ENCODE data around the gene ZNF28. TPM values are rescaled to one million over a fixed set of nuclear protein-coding genes. Genes with fewer than 3 reads are reported as not detected.
"Not testable (repeated sequence)": the region's sequence is repeated elsewhere in the genome, so short reads cannot be mapped to it uniquely, and the experiment has no call there.

The ZNF28 gene
- total and polyA plus RNA-seq, 2 donors (not counting 3 experiments of a cell fraction or from before 2014, with no cell fraction given), result 4.2 to 14.9 TPM

- Histone ChIP-seq H3K36me3 (ENCODE audit: control insufficient read depth in 2 of 2, extremely low read depth in 1 of 2, insufficient read depth in 2 of 2, low read length in 2 of 2) (no peaks in the 10 kb centered on the region), H4K20me1 (replicated peaks; ENCODE audit: control insufficient read depth, extremely low read depth, insufficient read depth, low read length) (no peaks in the 10 kb centered on the region), H3K9ac (replicated peaks; ENCODE audit: extremely low read depth, insufficient read depth, low read length) (no peak overlapping the region), H3K27ac (ENCODE audit: insufficient read depth, low read depth, low read length) (no peak overlapping the region), H3K9me3 (replicated peaks; ENCODE audit: control insufficient read depth, insufficient read depth, low read length) (no peaks in the 10 kb centered on the region), H3K4me2 (ENCODE audit: insufficient read depth, low read length) (no peak overlapping the region), H3K79me2 (ENCODE audit: control insufficient read depth, insufficient read depth, low read length) (no peaks in the 10 kb centered on the region), H3K27me3 (ENCODE audit: control insufficient read depth in 2 of 2, insufficient read depth in 2 of 2, low read length in 2 of 2) (no peaks in the 10 kb centered on the region), H2AFZ (ENCODE audit: low read depth, low read length) (no peak overlapping the region), H3K4me3 (replicated peaks in 1 of 3; ENCODE audit: insufficient read depth in 1 of 3, low read depth in 1 of 3, low read length in 3 of 3) (no peak overlapping the region), H3K4me1 (ENCODE audit: control insufficient read depth, extremely low read depth, insufficient read depth, low read length) (no peaks in the 10 kb centered on the region), H3K9me1 (replicated peaks; ENCODE audit: control insufficient read depth, extremely low read depth, insufficient read depth, low read length) (no peaks in the 10 kb centered on the region)
- FAIRE-seq (no peak), DNase-seq (ENCODE audit: low read depth, low spot score) (no peak)
- ChIA-PET POLR2A (no interaction called here), CTCF (no interaction called here)
- TF ChIP-seq MAX (IDR thresholded peaks at IDR 0.05; ENCODE audit: insufficient read depth, insufficient read length) (no peak), CTCF (IDR thresholded peaks at IDR 0.05; ENCODE audit: extremely low read depth in 1 of 2, insufficient read depth in 1 of 2, low read depth in 1 of 2, low read length in 2 of 2) (no peak), EZH2 (IDR thresholded peaks at IDR 0.05; ENCODE audit: borderline replicate concordance, low read depth, low read length, severe bottlenecking) (no peak), POLR2AphosphoS5 (IDR thresholded peaks at IDR 0.05; ENCODE audit: insufficient read depth, low read depth, low read length) (no peak), JUN (IDR thresholded peaks at IDR 0.05; ENCODE audit: borderline replicate concordance, insufficient read depth, insufficient read length, low read depth) (no peak), FOS (IDR thresholded peaks at IDR 0.05; ENCODE audit: borderline replicate concordance, insufficient read depth, low read length) (no peak), MYC (IDR thresholded peaks at IDR 0.05; ENCODE audit: low read depth, low read length) (no peak), GATA2 (IDR thresholded peaks at IDR 0.05; ENCODE audit: insufficient read depth, insufficient read length, low read depth, low read length) (no peak), POLR2A (IDR thresholded peaks at IDR 0.05; ENCODE audit: low read depth, low read length) (no peak)
- BruUV-seq (replicated peaks), result no TSS peak
- dilution Hi-C loops (cut with MboI; ENCODE audit: extremely low pct_ligation_motif_present, low sequenced_read_pairs) (no loop called here), intact Hi-C loops (cut with micrococcal nuclease) (no loop called here)
These were observed 42.6 kb downstream of the ZNF28 start for GRCh38 chr19:52778811-52779210.

- H3K9ac ChIP-seq (replicated peaks; ENCODE audit: extremely low read depth, insufficient read depth, low read length); FAIRE-seq; H2AFZ ChIP-seq (ENCODE audit: low read depth, low read length); H3K9me1 ChIP-seq (replicated peaks; ENCODE audit: control insufficient read depth, extremely low read depth, insufficient read depth, low read length); CTCF ChIA-PET; POLR2A ChIA-PET; H3K4me3 ChIP-seq (replicated peaks in 1 of 3; ENCODE audit: insufficient read depth in 1 of 3, low read depth in 1 of 3, low read length in 3 of 3); DNase-seq (ENCODE audit: low read depth, low spot score); dilution Hi-C loops (cut with MboI; ENCODE audit: extremely low pct_ligation_motif_present, low sequenced_read_pairs); BruUV-seq (replicated peaks); H3K36me3 ChIP-seq (ENCODE audit: control insufficient read depth in 2 of 2, extremely low read depth in 1 of 2, insufficient read depth in 2 of 2, low read length in 2 of 2); H4K20me1 ChIP-seq (replicated peaks; ENCODE audit: control insufficient read depth, extremely low read depth, insufficient read depth, low read length); H3K79me2 ChIP-seq (ENCODE audit: control insufficient read depth, insufficient read depth, low read length); H3K27ac ChIP-seq (ENCODE audit: insufficient read depth, low read depth, low read length); H3K9me3 ChIP-seq (replicated peaks; ENCODE audit: control insufficient read depth, insufficient read depth, low read length); H3K4me1 ChIP-seq (ENCODE audit: control insufficient read depth, extremely low read depth, insufficient read depth, low read length); intact Hi-C loops (cut with micrococcal nuclease); H3K27me3 ChIP-seq (ENCODE audit: control insufficient read depth in 2 of 2, insufficient read depth in 2 of 2, low read length in 2 of 2); H3K4me2 ChIP-seq (ENCODE audit: insufficient read depth, low read length): not testable (repeated sequence)
These were observed 65.0 kb downstream of the ZNF28 start for GRCh38 chr19:52756447-52756846.
